HG02885 (cell line): Measurements from ENCODE around the gene DLEU7.

ENCODE experiments used
- ATAC-seq: cut with Tn5 transposase; IDR thresholded peaks from one replicate; pipeline ENCODE4 v1.9.1; 2021; ENCODE audit warnings: mild to moderate bottlenecking; ENCODE audit not compliant: unreplicated experiment, poor library complexity

Gene DLEU7

GRCh38 chr13:50843257-50844083, at the start of gene DLEU7:
Gene DLEU7 (minus strand): TSS chr13:50843692. CDS start chr13:50843646, 46 bp downstream.
- no peak for ATAC-seq

- no peak for ATAC-seq
Measured at GRCh38 chr13:50892210-50892944, 48.9 kb upstream of the DLEU7 start.

- no peak for ATAC-seq
Measured at GRCh38 chr13:50891206-50891605, 47.7 kb upstream of the DLEU7 start.

- ATAC-seq = no peak
Measured at GRCh38 chr13:50889317-50889716, 45.8 kb upstream of the DLEU7 start.

GRCh38 chr13:50888362-50888761, 44.9 kb upstream of the DLEU7 start:
- no peak for ATAC-seq

- ATAC-seq = no peak
Measured at GRCh38 chr13:50887151-50887550, 43.7 kb upstream of the DLEU7 start.

GRCh38 chr13:50884265-50884664, 40.8 kb upstream of the DLEU7 start:
- ATAC-seq = no peak

GRCh38 chr13:50883728-50884127, 40.2 kb upstream of the DLEU7 start:
- ATAC-seq = no peak

- ATAC-seq = no peak
Measured at GRCh38 chr13:50882816-50883435, 39.4 kb upstream of the DLEU7 start.

GRCh38 chr13:50873991-50874390, 30.5 kb upstream of the DLEU7 start:
- no peak for ATAC-seq

- no peak for ATAC-seq
Measured at GRCh38 chr13:50873467-50873866, 30.0 kb upstream of the DLEU7 start.

GRCh38 chr13:50871405-50871804, 27.9 kb upstream of the DLEU7 start:
- ATAC-seq = no peak

- ATAC-seq = no peak
Measured at GRCh38 chr13:50867637-50867945, 24.1 kb upstream of the DLEU7 start.

GRCh38 chr13:50866817-50867636, 23.5 kb upstream of the DLEU7 start:
- ATAC-seq = no peak

GRCh38 chr13:50864492-50864891, 21.0 kb upstream of the DLEU7 start:
- no peak for ATAC-seq

GRCh38 chr13:50855681-50856080, 12.2 kb upstream of the DLEU7 start:
- no peak for ATAC-seq

GRCh38 chr13:50850445-50850844, 7.0 kb upstream of the DLEU7 start:
- no peak for ATAC-seq

GRCh38 chr13:50847501-50847900, 4.0 kb upstream of the DLEU7 start:
- no peak for ATAC-seq

GRCh38 chr13:50846861-50847475, 3.5 kb upstream of the DLEU7 start:
- no peak for ATAC-seq

GRCh38 chr13:50845211-50845610, 1.7 kb upstream of the DLEU7 start:
- ATAC-seq = no peak
